Small intestine (tissue), 16 donors: ENCODE data around the gene MMRN2. TPM values are rescaled to one million over a fixed set of nuclear protein-coding genes. Genes with fewer than 3 reads are reported as not detected.
"Not testable (repeated sequence)": the region's sequence is repeated elsewhere in the genome, so short reads cannot be mapped to it uniquely, and the experiment has no call there.

Experiments
- DNase-seq, 2 donors: peaks; one replicate each; pipeline versions ENCODE4 v3.0.0 to v3.0.0-alpha.2; 2013
- FAIRE-seq: peaks from 2 replicates; lab custom pipeline; 2012; peaks lifted over from hg19 to GRCh38; lab: Jason Lieb, UNC
- H3K27ac ChIP-seq, 3 donors: one replicate each; pipeline ENCODE4 v1.5.1; 2013; ENCODE audit warnings: low read length in 2 of 3, mild to moderate bottlenecking in 2 of 3, control low read depth in 1 of 3, inconsistent platforms in 1 of 3, low read depth in 1 of 3, moderate library complexity in 1 of 3
- H3K27me3 ChIP-seq, 3 donors: one replicate each; pipeline ENCODE4 v1.6.1; 2013; ENCODE audit warnings: low read length in 3 of 3, inconsistent platforms in 1 of 3; ENCODE audit not compliant: control insufficient read depth in 3 of 3, insufficient read depth in 3 of 3
- H3K36me3 ChIP-seq, 3 donors: one replicate each; pipeline ENCODE4 v1.6.1; 2013; ENCODE audit warnings: low read length in 3 of 3, inconsistent platforms in 1 of 3, low read depth in 1 of 3, mild to moderate bottlenecking in 1 of 3, moderate library complexity in 1 of 3; ENCODE audit not compliant: control insufficient read depth in 3 of 3, insufficient read depth in 2 of 3
- H3K4me1 ChIP-seq, 3 donors: one replicate each; pipeline ENCODE4 v1.6.1; 2013; ENCODE audit warnings: low read length in 2 of 3, inconsistent platforms in 1 of 3, low read depth in 1 of 3, mild to moderate bottlenecking in 1 of 3, moderate library complexity in 1 of 3; ENCODE audit not compliant: control insufficient read depth in 3 of 3, insufficient read depth in 2 of 3
- H3K4me3 ChIP-seq, 3 donors: one replicate each; pipeline ENCODE4 v1.5.1; 2013; ENCODE audit warnings: low read length in 3 of 3, control low read depth in 1 of 3, inconsistent platforms in 1 of 3, low read depth in 1 of 3, mild to moderate bottlenecking in 1 of 3, moderate library complexity in 1 of 3
- H3K9me3 ChIP-seq, 2 donors: one replicate each; pipeline ENCODE4 v1.6.1; 2013; ENCODE audit warnings: low read depth in 1 of 2, low read length in 1 of 2; ENCODE audit not compliant: control insufficient read depth in 2 of 2, insufficient read depth in 1 of 2
- WGBS, 3 donors: extraction: QIAGEN DNeasy Blood & Tissue Kit; methylation state at CpG; one replicate each; pipeline ENCODE4 v1.1.7; 2013; 5-methylcytosine and 5-hydroxymethylcytosine counted together
- long read RNA-seq, 10 donors: transcript quantifications; one replicate each; lab custom pipeline, GENCODE V29; 2026
- polyA plus RNA-seq, 4 donors: library from polyadenylated mRNA; stranded (reverse) in 3 of 4; unstranded in 1 of 4; fragments of 200-250 nt in 3 of 4; fragments of 120-200 nt in 1 of 4; gene quantifications; one replicate each; pipeline versions ENCODE4 v1.2.1 to v1.2.3, GENCODE V29; 2013
- donor health status: healthy with polysubstance abuse.
- donor health status: control.
- donor health status: control.
- donor health status: Bipolar disorder and iron deficiency.
- donor health status: healthy.

MMRN2 gene, protein sequence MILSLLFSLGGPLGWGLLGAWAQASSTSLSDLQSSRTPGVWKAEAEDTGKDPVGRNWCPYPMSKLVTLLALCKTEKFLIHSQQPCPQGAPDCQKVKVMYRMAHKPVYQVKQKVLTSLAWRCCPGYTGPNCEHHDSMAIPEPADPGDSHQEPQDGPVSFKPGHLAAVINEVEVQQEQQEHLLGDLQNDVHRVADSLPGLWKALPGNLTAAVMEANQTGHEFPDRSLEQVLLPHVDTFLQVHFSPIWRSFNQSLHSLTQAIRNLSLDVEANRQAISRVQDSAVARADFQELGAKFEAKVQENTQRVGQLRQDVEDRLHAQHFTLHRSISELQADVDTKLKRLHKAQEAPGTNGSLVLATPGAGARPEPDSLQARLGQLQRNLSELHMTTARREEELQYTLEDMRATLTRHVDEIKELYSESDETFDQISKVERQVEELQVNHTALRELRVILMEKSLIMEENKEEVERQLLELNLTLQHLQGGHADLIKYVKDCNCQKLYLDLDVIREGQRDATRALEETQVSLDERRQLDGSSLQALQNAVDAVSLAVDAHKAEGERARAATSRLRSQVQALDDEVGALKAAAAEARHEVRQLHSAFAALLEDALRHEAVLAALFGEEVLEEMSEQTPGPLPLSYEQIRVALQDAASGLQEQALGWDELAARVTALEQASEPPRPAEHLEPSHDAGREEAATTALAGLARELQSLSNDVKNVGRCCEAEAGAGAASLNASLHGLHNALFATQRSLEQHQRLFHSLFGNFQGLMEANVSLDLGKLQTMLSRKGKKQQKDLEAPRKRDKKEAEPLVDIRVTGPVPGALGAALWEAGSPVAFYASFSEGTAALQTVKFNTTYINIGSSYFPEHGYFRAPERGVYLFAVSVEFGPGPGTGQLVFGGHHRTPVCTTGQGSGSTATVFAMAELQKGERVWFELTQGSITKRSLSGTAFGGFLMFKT
- 10 to 100 TPM in 1 of 4 donors, 1 to 10 TPM in 2, under 1 TPM in 1; 0.45 to 20.8 (median 3.3) TPM for polyA plus RNA-seq
- long read RNA-seq, donor 1, full-length matches to known transcripts = 2 of 14 reads
- long read RNA-seq, donor 1, partial matches to known transcripts = 12 of 14 reads
- long read RNA-seq, donor 1, other reads (novel, unspliced or antisense) = 0 of 14 reads
- long read RNA-seq, donor 2 = 0 reads
- long read RNA-seq, donor 3 = 0 reads
- long read RNA-seq, donor 4 = 0 reads
- long read RNA-seq, donor 5 = 0 reads
- long read RNA-seq, donor 6 = 0 reads
- long read RNA-seq, donor 7 = 0 reads
- long read RNA-seq, donor 8 = 0 reads
- long read RNA-seq, donor 9 = 0 reads
- long read RNA-seq, donor 10, full-length matches to known transcripts = 4 of 63 reads
- long read RNA-seq, donor 10, partial matches to known transcripts = 6 of 63 reads
- long read RNA-seq, donor 10, other reads (novel, unspliced or antisense) = 53 of 63 reads

DNA sequence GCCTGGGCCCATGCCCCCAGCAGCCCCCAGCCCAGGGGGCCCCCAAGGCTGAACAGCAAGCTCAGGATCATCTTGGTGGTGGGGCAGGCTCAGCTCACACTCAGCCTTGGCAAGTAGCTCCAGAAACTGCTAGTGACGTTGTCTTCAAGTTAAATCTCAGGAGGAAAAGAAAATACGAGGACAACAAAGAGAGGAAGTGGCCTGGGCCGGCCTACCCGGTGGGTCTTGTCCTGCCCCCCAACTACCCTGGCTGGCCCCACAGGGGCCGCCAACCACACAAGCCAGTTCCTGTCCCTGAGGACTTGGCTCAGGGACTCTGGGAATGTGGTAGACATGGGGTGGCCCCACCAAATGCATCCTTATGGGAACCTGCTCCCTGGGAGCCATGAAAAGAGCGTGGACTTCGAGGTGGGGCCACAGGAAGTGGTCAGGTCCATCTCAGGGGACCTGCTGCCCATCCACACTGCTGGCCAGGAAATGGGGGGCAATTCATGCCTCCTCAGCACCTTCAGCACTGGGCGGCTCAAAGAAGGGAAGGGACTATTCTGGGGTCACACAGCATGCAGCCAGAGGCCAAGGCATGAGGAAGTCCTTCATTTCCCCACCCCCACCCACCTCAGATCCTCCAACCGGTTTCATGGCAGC, at the start of gene MMRN2:
Gene MMRN2 (minus strand): TSS at position 145 of the 645 bp plus-strand sequence. CDS start 74 bp downstream, at position 71.
- no peaks in the 10 kb centered on the region for H3K36me3 ChIP-seq
- 63 to 68% (median 67%) methylated on average over 9 of the region's 9 CpGs for WGBS, 3 donors
- peaks cover 0 to 4% (median 0%) of the 10 kb centered on the region in 3 donors for H3K27me3 ChIP-seq
- FAIRE-seq (no peak), DNase-seq (no peak)
- peaks cover 0 to 12% of the 10 kb centered on the region in 2 donors for H3K9me3 ChIP-seq
- H3K27ac ChIP-seq = peak within 1 kb of the TSS in 1 of 3 donors; percentile 66
- peak within 1 kb of the TSS in 1 of 3 donors; percentile 7 for H3K4me3 ChIP-seq
- peaks cover 0 to 12% (median 0%) of the 10 kb centered on the region in 3 donors for H3K4me1 ChIP-seq

DNA sequence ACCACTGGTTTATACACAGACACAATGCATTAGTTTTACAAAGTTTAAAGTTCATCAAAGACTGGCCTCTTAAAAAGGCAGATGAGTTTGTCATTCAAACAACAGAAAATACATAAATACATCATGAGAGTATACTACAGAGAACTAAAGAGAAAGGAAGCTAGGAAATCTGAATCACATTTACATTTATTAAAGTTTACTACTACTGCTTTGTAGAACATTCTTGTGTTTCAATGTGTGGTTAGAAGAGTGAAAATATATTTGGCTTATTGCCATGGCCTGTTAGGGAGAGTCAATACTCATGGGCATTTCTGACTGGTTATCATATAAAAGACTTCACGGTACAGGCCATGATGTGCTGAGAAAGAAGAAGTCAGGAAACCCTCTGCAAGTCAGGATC, 49.7 kb upstream of the MMRN2 start:
- WGBS, 3 donors = 50 to 69% (median 64%) methylated on average over 1 of the region's 1 CpG
- not testable (repeated sequence) for DNase-seq, FAIRE-seq, H3K27ac ChIP-seq, H3K36me3 ChIP-seq, H3K4me3 ChIP-seq, H3K9me3 ChIP-seq, H3K4me1 ChIP-seq, H3K27me3 ChIP-seq

DNA sequence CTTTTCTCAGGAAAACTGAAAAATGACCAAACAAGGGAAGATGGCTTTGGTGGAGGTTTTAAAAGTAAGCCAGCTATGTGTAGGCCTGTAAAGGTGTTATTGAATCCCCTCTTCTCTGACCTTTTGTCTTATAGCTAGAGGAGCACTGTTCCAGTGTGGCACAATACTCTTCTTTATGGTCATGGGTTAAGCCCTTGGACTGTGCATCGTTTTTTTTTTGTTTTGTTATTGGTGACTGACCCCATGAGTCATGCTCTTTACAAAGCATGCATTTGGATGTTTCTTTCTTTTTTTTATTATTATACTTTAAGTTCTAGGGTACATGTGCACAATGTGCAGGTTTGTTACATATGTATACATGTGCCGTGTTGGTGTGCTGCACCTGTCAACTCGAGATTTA, 43.1 kb upstream of the MMRN2 start:
- no peaks in the 10 kb centered on the region for H3K36me3 ChIP-seq
- H3K4me3 ChIP-seq = no peak overlapping the region
- 61 to 67% (median 64%) methylated on average over 3 of the region's 3 CpGs for WGBS, 3 donors
- H3K27me3 ChIP-seq = no peaks in the 10 kb centered on the region
- no peak overlapping the region for H3K27ac ChIP-seq
- DNase-seq (no peak), FAIRE-seq (no peak)
- H3K4me1 ChIP-seq = no peaks in the 10 kb centered on the region
- no peaks in the 10 kb centered on the region for H3K9me3 ChIP-seq

DNA sequence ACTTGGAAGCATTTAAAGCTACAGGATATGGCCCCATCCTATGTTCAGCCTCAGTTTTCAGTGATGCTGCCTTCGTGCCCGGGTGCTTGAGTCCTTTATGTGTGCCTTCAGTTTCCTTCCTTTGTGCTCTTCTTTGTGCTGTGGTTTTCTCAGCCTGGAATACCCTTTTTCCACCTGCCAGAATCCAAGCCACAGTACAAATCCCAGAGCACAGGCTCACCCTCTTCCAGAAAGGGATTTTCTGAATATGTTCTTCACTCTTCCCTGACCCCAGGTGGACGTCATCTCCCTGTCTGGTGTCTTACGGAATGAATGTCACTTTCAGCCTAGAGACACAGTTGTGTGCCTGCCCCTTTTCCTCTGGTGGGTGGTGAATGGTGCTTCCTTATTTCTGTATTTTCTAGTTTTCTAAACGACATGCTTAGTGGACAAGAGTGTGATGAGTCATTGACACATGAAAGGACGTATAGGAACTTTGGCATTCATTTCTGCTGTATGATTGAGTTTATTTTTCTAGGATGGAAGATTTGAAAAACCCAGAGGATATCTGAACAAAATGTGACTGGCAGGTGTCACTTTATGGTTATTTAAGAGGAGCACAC, 42.5 kb upstream of the MMRN2 start:
- H3K27ac ChIP-seq, H3K9me3 ChIP-seq, FAIRE-seq, DNase-seq, H3K36me3 ChIP-seq, H3K4me3 ChIP-seq, H3K4me1 ChIP-seq, H3K27me3 ChIP-seq: not testable (repeated sequence)
- 65 to 75% (median 70%) methylated on average over 6 of the region's 6 CpGs for WGBS, 3 donors

DNA sequence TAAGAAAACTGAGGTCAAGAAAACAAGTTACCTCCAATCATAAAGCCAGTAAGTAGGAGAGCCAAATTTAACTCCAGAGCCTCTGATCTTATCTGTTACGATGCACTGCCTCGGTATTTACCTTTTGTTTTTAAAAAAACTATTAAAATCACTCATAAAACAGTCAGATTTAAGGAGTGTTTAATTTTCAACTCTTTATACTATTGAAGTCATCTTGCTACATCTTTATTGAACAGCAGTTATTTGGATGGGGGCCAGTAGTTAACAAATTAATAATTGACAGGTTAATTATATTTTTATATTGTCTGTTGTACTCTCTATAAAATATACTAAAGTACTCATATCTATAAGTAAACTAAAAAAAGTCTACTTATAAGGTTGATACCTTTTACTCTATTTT, 35.5 kb upstream of the MMRN2 start:
- Histone ChIP-seq H3K27me3 (peaks cover 0 to 3% (median 0%) of the 10 kb centered on the region in 3 donors), H3K9me3 (no peaks in the 10 kb centered on the region), H3K4me1 (no peaks in the 10 kb centered on the region), H3K36me3 (peaks cover 0 to 3% (median 0%) of the 10 kb centered on the region in 3 donors), H3K27ac (no peak overlapping the region), H3K4me3 (no peak overlapping the region)
- FAIRE-seq (no peak), DNase-seq (peak in 1 of 2 donors; percentile 24)
- 17 to 66% (median 39%) methylated on average over 2 of the region's 2 CpGs for WGBS, 3 donors

DNA sequence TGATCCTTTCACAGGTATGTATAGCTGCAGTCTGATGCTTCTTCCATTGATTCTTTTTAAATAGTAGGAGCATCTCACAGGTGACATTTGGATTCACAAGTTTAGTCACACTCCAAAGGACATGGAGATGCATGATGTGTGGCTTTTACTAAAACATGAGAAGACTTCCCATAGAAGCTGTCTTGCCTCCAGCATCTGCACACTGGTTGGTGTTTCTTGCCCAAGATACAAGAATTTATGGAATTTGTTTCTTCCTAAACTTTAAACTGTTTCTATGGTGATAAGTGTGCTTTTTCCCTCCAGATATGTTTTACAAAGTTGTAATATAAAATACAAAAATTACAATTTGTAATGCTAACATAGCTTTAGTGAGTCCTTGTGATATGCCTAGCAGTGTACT, 35.0 kb upstream of the MMRN2 start:
- Histone ChIP-seq H3K9me3 (no peaks in the 10 kb centered on the region), H3K27me3 (peaks cover 0 to 3% (median 0%) of the 10 kb centered on the region in 3 donors), H3K36me3 (peaks cover 0 to 3% (median 0%) of the 10 kb centered on the region in 3 donors), H3K4me1 (no peaks in the 10 kb centered on the region), H3K4me3 (no peak overlapping the region), H3K27ac (no peak overlapping the region)
- no peak for FAIRE-seq
- no peak for DNase-seq

DNA sequence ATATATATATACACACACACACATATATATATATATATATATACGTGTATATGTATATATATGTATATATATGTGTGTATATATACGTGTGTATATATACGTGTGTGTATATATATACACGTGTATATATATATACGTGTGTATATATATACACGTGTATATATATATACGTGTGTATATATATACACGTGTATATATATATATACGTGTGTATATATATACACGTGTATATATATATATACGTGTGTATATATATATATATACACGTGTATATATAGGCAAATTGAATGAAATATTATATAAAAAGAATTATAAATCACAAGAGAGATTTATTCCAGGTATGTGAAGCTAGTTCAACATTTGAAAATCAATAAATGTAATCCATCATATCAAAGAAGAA, 33.9 kb upstream of the MMRN2 start:
- H3K9me3 ChIP-seq, DNase-seq, H3K4me3 ChIP-seq, H3K4me1 ChIP-seq, H3K36me3 ChIP-seq, H3K27ac ChIP-seq, H3K27me3 ChIP-seq: not testable (repeated sequence)
- peak; percentile 49 for FAIRE-seq
- WGBS, 3 donors = 74 to 91% (median 80%) methylated on average over 12 of the region's 12 CpGs
